SH-SY5Y (cell line): ENCODE results near the gene VOPP1.

Source experiments
- GATA2 ChIP-seq: IDR thresholded peaks from 2 replicates; pipeline ENCODE4 v1.6.1; 2011; ENCODE audit warnings: mild to moderate bottlenecking, low read depth, low read length
- GATA3 ChIP-seq: IDR thresholded peaks from 2 replicates; pipeline ENCODE4 v1.6.1; 2011; ENCODE audit warnings: low read depth, mild to moderate bottlenecking, low read length, moderate library complexity

DNA sequence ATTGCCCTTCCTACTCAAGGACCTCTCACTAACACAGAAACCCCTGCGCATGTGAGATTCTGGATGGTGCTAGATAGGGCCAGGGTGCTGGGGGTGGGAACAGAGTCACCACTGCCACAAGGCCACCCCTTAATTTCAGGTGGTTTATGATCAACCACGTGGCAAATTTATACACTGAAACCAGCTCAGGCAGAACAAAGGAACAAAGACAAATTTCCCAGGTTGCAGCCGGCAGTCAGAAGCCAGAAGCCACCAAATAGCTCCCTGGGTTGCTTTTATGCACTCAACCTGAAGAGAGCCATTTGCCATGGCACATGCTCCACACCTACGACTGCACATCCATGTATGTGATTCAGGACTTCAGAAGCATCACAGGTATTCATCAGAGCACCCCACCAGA, 2.5 kb downstream of the VOPP1 start:
- no peak for TF ChIP-seq GATA2
- no peak for TF ChIP-seq GATA3
